OCI-LY7 (cell line): ENCODE results near the gene CPSF6.

ENCODE experiments used
- EZH2phosphoT487 ChIP-seq: fragments of 200-600 bp; sonication (generic); IDR thresholded peaks from 2 replicates; pipeline ENCODE4 v1.6.1; 2018; ENCODE audit warnings: low read depth, borderline replicate concordance, mild to moderate bottlenecking, mixed run types, antibody characterized with exemption, low read length, moderate library complexity, mixed read lengths
- TF ChIP-seq, protein P1 (sequence below): fragments of 200-600 bp; sonication (generic); conservative IDR thresholded peaks from 2 replicates; pipeline ENCODE4 v1.5.1; 2014; ENCODE audit warnings: mild to moderate bottlenecking, antibody characterized with exemption, low read length, moderate library complexity, mixed read lengths

DNA sequence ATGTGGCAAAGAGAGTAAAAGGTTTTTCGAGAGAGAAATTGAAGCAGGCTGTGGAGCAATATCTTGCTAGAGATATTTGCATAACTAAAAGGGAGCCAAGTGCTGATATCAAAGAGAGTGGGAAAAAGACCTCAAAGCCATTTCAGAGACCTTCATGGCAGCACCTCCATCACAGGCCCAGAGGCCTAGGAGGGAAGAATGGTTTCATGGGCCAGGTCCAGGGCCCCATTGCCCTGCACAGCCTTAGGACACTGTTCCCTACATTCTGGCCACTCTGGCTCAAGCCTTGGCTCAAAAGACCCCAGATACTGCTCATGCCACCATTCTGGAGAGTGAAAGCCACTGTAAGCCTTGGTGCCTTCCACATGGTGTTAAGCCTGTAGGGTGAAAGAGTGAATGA is 58.8 kb downstream of the CPSF6 start:
- TF ChIP-seq, protein P1, sequence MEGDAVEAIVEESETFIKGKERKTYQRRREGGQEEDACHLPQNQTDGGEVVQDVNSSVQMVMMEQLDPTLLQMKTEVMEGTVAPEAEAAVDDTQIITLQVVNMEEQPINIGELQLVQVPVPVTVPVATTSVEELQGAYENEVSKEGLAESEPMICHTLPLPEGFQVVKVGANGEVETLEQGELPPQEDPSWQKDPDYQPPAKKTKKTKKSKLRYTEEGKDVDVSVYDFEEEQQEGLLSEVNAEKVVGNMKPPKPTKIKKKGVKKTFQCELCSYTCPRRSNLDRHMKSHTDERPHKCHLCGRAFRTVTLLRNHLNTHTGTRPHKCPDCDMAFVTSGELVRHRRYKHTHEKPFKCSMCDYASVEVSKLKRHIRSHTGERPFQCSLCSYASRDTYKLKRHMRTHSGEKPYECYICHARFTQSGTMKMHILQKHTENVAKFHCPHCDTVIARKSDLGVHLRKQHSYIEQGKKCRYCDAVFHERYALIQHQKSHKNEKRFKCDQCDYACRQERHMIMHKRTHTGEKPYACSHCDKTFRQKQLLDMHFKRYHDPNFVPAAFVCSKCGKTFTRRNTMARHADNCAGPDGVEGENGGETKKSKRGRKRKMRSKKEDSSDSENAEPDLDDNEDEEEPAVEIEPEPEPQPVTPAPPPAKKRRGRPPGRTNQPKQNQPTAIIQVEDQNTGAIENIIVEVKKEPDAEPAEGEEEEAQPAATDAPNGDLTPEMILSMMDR: no peak
- TF ChIP-seq EZH2phosphoT487: no peak
